HG02678 (cell line): ENCODE results near the gene IPO4.
"Not testable (repeated sequence)": the region's sequence is repeated elsewhere in the genome, so short reads cannot be mapped to it uniquely, and the experiment has no call there.

Experiments
- ATAC-seq: cut with Tn5 transposase; IDR thresholded peaks from one replicate; pipeline ENCODE4 v1.9.1; 2021; ENCODE audit warnings: mild to moderate bottlenecking, moderate library complexity; ENCODE audit not compliant: unreplicated experiment

The IPO4 gene

DNA sequence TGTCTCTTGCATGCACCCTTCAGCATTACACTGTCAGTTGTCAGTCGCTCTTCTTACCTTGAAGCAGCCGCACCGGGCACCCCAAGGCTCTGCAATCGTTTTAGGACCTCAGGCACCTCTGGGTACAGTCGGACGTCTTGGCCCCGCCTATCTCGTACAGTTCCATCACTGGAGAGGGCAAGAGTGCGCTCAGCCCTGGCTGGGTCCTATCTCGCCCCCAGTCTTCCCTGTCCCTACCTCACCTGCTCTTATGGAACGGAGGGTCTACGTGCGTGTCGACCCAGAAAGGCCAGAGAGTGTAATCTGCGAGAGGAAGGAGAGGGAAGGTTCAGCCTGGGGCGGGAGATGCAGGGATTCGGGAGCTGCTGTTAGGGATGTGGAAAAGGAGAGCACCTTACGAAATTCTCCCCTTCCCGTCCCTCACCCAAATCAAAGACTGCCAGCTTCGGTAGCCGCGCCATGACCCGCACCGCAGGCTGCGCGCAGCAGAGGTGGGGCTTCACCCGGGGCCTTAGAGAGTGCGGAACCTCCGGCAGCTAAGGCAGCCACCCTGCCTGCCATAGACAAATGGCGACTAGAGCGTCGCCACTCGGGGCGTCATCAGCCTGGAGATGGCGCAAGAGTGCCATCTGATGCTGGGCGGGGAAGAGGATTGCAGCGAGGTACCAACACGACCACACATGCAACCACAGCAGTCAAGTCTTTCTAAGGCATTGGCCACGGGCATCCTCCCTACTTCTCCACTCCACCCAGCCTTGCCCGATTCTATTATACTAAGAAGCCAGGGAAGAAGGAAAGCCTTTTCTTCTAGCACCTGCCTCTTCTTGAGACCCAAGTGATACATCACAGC lies 27.1 kb upstream of the IPO4 start, which contains the start of gene MDP1:
Gene MDP1 (minus strand): TSS at position 572 of the 850 bp plus-strand sequence. CDS start 111 bp downstream, at position 461.
- ATAC-seq = peak; percentile 58

DNA sequence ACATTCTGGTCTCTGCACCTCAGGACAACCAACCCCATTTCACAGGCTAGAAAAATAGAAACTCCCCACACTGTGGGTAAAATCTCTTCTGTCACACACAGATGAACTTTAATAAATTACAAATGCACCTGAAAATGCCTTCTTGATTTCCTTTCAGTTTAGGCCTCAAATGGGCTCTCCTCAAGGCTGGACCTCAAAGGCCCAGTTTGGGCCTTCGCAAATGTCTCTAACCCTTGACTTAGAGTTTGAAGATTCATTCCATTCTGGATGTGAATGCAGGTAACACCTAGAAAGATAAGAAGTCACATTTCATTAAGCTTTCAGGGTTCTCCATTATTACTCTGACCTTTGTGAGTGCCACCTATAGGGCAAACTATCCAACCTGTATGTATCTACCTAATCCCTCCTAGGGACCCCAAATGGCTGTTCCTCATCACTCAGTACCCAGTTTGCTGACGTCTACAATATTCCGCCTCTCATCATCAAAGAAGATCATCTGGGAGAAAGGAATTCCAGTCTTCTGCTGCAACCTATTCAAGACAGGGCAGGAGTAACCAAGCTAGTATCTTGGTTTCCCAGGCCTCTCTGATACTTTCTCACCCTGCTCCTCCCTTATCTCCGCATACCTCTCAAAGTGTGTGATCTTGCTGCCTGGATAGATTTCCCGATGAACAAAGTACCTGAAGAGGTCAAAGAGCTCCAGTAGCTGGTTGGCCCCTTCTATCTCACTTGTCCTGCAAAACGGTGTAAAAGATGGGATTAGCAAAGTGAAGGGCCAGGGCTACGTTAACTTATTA lies 25.4 kb upstream of the IPO4 start:
- ATAC-seq = no peak

DNA sequence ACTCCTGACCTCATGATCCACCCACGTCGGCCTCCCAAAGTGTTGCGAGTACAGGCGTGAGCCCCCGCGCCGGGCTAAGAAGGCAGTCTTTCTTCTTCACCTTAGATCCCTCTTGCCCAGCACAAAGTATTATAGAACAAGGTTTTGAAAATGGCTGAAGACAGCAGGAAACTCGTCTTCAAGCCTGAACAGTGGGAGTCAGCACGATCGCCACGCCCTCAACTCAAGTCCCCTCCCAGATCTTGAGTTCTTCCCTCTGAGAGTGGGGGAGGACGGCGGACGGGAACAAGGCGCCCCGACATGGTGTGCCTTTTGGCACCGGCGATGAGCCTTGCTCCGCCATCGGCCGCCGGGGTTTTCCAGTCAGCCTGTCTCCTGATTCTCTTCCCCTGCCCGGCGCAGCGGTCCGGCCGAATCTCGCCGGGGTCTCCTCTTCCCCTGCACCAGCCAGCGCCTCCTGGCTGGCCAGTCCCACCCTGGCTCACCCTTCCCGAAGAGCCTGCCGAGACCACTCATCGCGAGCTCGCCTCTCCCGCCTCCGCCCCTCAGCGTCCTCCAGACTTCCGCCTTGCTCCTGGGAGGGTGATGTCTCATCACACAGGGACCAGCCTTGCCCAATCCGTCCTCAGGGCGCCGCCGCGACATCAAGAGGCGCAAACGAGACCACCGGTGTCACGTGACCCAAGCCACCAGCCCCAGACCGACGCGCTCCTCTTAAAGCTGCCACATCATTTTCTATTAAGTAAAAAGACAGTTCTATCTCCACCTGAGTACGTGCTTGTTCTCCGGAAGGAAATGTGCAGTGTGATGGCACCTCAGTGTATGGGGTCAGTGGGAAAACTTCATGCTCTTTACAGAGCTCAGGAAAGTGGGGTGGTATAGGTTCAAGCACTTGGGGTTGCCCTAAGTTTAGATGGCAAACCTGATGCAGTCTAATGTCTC lies 24.6 kb upstream of the IPO4 start, which contains the start of gene CHMP4A:
Gene CHMP4A (minus strand): TSS at position 565 of the 942 bp plus-strand sequence. CDS start 49 bp downstream, at position 516.
- ATAC-seq = peak; percentile 81

DNA sequence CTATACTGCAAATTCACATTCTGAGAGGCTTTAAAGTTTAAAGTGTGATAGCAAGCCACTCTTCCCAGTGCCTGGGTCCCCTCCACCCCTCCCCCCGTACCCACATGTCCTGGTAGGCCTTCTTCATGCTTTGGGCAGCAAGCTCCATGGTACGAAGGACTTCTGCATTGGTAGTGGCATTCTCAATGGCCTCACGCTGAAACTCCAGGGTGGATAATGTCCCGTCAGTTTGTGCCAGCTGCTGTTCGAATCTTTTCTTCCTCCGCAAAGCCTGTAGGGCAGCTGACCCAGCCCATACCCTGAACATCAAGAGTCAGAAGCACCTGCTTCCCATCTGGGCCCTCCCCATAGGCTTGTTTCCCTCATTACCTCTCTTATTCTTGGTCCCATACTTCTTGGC lies 22.7 kb upstream of the IPO4 start:
- no peak for ATAC-seq

DNA sequence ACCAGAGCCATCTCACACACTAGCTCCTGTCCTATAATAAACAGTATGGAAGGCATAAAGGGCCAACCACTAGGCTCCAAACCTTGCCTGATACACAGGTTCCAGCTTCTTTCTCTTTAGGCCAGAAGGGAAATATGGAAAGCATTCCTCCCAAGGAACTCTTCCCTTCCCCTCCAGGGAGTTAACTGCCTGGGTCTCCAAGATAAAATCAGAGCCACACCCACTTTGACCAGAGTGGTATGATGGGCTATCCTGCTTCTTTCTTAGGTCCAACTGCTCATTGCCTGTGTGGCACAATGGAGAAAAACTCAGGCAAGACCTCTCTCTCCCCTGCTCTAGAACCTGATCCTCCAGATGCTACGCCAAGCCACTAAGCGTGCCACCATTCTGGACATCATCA lies 19.0 kb upstream of the IPO4 start:
- ATAC-seq = no peak

DNA sequence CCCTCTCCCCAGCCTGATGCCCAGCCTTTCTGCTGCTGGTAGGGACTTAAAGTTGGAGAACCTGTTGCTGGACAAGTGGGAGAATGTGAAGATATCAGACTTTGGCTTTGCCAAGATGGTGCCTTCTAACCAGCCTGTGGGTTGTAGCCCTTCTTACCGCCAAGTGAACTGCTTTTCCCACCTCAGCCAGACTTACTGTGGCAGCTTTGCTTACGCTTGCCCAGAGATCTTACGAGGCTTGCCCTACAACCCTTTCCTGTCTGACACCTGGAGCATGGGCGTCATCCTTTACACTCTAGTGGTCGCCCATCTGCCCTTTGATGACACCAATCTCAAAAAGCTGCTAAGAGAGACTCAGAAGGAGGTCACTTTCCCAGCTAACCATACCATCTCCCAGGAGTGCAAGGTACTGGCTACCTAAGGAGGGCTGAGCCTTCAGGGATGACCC lies 18.5 kb upstream of the IPO4 start:
- no peak for ATAC-seq

DNA sequence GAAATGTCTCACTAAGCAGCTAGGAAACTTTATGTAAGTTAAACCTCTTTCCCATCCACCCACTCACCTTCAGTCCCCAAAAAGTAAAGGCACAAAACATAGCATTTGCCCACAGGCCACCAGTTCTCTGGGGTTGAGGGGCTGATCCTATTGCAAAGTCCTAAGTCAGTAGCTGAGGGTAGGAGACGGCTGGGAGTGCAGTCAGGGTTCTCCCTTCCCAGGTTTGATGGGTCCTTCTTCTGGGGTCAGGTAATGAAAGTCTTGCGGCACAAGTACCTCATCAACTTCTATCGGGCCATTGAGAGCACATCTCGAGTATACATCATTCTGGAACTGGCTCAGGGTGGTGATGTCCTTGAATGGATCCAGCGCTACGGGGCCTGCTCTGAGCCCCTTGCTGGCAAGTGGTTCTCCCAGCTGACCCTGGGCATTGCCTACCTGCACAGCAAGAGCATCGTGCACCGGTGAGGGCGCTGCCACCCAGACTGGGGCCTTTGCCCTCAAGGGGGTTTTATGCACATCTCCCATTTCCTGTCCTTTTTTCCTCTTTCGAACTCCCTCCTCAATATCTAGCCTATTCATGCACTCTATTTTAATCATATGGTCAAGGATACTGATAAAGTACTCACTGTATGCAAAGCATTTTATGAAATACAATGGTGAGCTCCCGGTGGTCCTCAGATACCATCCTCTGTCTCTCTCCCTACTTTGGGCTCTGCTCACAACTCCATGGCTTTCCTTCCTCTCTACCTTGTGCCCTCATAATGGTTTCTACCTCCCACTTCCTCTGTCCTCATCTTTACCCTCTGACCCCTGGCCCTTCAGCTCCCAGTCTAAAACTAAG lies 17.9 kb upstream of the IPO4 start:
- ATAC-seq = no peak

DNA sequence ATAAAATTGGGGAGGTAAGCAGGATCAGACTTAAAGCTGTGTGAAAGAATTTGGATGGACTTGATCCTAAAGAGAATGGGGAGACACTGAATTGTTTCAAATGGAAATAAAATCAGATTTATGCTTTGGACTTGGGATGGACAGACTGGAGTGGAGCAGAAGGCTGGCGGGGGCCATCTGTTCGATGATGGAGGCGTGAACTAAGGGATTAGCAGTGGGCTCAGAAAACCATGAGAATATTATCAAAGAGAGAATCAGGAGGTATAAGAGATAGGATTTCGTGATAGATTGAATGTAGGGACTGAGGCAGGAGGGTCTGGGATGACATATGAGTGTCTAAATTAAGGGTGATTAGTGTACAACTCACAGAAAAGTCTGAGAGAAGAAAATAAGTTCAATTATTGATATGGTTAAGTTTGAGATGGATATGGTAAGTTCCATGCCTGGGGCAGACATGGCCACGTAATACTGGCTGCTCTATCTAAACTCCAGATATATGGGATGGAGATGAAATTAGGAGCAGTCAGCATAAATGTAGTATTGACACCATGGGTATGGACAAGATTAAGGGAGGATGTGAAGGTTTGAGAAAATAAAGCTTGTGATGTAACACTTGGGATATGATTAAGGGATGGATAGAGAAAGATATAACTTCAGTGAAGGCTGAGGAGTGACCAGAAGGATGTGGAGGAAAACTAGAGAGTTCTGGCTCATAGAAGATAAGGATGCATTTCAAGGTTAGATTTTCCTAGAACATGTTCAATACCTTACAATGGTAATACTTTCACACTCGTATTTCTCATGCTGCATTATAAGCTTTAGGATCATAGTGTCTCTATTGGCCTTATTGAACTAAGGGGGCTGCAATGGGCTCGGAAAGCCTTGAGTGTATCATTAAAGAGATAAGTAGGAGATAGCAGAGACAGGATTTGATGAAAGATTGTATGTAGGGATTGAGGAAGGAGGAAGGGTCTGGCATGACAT lies 15.8 kb upstream of the IPO4 start:
- ATAC-seq = no peak

DNA sequence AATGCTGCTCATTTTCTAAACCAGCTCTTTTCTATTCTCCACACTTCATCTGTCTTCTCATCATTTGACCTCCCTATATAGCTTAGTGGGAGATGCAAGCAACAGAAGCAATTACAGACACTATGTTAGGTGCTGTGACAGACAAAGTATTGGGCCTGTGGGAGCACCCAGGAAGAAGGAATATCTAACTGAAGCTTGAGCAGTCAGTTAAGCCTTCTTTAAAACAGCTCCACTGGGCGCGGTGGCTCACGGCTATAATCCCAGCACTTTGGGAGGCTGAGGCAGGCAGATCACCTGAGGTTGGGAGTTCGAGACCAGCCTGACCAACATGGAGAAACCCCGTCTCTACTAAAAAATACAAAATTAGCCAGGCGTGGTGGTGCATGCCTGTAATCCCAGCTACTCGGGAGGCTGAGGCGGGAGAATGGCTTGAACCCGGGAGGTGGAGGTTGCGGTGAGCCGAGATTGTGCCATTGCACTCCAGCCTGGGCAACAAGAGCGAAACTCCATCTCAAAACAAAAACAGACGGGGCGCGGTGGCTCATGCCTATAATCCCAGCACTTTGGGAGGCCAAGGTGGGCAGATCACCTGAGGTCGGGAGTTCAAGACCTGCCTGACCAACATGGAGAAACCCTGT lies 14.8 kb upstream of the IPO4 start:
- ATAC-seq = not testable (repeated sequence)

DNA sequence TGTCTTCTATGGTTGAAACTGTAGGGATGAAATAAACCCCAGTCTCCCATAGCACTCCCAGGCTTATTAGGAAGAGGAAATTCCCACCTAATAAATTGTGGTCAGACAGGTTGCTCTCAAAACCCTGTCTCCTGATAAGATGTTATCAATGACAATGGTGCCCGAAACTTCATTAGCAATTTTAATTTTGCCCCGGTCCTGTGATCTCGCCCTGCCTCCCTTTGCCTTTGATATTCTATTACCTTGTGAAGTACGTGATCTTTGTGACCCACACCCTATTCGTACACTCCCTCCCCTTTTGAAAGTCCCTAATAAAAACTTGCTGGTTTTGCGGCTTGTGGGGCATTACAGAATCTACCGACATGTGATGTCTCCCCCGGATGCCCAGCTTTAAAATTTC lies 13.9 kb upstream of the IPO4 start:
- not testable (repeated sequence) for ATAC-seq

DNA sequence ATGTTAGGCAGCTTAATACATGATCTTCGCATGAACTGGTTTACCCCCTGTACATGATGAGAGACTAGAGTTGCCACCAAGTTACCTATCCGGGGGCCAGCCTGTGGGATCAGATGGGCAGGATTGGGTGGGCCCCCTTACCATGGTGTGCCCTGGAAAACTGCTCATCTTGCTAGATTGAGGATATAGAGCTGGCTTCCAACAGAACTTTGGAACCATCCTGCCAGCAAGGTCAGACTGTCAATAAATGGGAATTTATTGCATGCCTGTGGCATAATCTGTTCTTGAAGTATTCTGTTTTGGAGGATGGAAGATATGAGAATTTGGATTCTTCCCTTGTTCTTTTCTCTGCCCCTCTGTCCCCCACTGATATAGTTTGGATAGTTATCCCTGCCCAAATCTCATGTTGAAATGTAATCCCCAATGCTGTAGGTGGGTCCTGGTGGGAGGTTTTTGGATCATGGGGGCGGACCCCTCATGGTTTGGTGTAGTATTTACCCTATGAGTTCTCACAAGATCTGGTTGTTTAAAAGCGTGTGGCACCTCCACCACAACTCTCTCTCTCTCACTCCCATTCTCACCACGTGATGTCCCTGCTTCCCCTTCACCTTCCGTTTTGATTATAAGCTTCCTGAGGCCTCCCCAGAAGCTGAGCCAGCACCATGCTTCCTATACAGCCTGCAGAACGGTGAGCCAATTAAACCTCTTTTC lies 10.4 kb upstream of the IPO4 start:
- no peak for ATAC-seq

DNA sequence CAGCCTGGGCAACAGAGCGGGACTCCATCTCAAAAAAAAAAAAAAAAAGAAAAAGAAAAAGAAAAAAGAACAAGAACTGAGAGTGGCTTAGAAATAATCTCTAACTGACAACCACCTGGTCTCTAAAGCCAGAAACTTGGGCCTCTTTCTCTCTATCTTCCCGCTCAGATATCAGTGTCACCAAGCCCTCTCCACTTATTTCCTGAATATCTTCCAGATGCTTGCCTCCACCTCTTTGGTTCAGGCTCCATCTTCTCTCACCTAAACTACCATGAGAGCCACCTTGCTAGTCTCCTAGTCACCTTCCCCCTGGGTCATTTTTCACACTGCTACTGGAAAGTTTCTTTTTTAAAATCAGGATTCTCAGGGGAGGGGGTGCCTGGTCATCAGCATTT lies 8.4 kb upstream of the IPO4 start:
- ATAC-seq = no peak

DNA sequence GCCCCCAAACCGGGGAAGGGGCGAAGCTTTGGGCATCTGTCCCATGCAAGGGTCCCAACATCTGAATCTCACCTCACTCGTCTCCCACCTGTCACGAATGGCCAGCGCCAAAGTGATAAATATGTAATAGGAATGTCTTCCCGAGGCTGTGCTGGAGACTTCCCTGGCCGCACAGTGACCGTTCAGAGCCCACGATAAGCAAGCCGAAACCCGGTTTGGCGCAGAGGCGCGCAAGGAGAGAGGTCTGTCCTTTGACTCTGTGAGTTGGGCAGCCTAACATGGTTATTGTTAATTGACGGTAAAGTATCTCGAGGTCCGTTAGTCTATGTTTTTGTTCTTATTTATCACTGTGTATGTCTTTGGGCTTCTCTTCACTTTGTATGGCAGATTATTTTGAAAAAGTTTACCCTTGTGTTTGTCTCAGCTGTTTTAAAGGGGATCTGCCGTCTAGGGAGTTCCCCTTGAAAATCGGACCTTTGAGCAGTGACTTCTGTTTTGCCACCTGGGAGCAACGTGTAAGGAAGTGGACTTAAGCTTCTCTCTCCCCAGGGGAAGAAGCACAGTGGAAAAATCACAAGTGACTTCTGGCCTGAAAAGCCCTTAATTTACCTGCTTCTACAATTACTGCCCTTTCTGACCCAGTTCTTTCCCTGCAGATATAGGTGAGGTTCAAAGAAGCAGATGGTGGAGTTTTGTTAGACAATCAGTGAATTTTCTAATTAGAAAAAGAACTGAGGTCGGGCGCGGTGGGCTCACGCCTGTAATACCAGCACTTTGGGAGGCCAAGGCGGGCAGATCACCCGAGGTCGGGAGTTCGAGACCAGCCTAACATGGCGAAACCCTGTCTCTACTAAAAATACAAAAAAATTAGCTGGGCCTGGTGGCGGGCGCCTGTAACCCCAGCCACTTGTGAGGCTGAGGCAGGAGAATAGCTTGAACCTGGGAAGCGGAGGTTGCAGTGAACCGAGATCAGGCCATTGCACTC lies 7.7 kb upstream of the IPO4 start:
- ATAC-seq = peak; percentile 27

DNA sequence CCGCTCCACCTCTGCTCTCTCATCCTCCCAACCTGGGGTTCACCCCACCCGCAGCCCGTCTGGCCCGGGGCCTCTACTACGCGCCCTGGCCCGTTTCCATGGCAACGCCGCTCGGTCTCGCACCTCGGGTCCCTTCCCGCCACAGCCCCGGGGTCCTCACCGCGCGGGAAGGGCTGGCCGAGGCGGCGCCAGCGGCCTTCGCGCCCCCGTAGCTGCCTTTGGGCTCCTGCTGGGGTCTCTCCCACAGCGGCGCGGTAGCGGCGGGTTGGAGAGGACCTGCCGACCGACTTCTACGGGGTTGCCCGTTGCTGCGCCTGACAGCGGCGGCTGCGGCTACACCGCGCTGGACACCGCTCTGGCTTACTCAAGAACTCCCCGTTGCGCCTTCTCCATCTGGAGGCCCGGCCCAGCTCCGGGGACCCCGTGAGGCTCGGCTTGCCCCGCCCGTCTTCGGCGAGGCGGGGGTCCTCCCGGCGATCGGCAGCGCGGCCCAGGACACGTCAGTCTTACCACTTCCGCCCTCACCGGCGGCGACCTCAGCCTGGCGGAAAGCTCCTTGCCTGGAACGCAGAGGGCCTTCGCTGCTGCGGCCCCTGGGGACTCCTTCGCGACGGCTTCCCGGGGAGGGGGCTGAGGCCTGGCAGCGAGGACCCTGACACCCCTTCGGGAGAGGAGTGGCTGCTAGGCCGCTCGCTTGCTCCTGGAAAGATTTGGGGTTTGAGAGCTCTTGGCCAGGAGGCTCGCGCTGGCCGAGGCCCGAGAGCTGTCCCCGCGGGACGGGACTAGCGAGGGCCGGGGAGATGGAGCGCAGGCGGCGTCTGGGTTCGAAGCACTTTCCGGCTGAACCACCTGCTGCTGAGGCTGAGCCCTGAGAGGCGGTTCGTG lies 6.8 kb upstream of the IPO4 start, which contains the start of gene TM9SF1:
Gene TM9SF1 (minus strand): TSS at position 256 of the 885 bp plus-strand sequence. CDS start 422 bp downstream, outside the sequence.
- peak; percentile 81 for ATAC-seq

DNA sequence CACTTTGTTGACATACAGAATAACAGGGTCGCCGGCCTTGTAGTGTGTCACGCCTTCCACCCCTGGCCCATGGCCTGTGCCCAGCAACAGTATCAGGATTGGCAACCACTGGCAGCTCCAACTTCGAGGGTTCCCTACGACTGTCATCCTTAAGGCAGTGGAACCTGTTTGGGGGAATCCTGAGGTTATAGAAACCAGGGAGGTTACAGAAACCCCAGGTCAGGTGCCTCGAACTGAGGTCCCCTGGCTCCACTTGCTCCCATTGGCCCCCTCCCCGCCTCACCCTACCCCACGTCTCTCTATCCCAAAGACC lies 6.2 kb upstream of the IPO4 start:
- ATAC-seq = no peak
